ENCODE data around the gene MYT1. TPM values are rescaled to one million over a fixed set of nuclear protein-coding genes. Genes with fewer than 3 reads are reported as not detected.

The MYT1 gene
- total and polyA plus RNA-seq, 2 donors (not counting 1 experiment from before 2014, with no cell fraction given) = not detected

DNA sequence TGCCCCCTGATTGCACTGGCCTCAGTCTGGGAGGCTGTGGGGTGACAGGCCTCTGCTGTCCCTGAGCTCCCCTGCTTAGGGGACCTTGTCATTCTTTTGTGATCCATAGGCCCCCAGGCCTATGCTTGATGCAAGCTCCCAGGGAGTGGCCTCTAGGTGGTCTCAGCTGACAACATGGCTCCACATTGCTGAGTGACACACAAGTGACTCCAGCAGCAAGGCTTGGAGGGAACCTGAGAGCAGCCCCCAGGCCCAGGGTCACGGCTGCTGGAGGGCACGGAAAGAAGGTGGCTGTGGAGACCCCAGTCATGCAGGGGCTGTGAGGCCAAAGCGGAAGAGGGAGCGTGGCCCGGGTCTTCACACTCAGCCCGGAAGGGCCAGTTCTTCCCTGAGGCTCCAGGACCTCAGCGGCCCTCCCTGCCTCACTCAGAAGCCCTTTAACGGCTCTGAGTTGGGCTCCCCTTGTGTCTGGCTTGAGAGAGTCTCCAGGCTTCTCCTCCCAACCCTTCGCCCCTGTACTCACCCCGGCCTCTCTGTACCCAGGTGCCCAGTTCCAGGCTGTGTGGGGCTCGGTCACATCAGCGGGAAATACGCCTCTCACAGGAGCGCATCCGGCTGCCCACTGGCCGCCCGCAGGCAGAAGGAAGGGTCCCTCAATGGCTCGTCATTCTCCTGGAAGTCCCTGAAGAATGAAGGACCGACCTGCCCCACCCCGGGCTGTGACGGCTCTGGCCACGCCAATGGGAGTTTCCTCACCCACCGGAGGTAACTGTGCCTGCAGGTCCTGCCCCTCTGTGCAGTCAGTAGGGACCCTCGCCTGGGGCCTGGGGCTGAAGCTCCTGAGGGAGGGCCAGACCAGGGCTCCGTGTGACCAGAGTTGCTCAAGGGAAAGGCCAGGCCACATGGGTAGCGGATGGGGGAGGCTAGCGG lies 67.6 kb downstream of the MYT1 start:
- H3K9ac ChIP-seq (ENCODE audit: insufficient read depth, low read length) = no peak overlapping the region
- no peaks in the 10 kb centered on the region for H3K9me3 ChIP-seq (ENCODE audit: control insufficient read depth, insufficient read depth, low read depth, low read length)
- DNase-seq (ENCODE audit: low read depth in 2 of 2) = no peak
- H2AFZ ChIP-seq (ENCODE audit: low read length) = no peak overlapping the region
- no peaks in the 10 kb centered on the region for H3K27me3 ChIP-seq (ENCODE audit: control insufficient read depth, insufficient read depth, low read length)
- H3K4me2 ChIP-seq (ENCODE audit: extremely low read depth, insufficient read depth, low read length) = no peak overlapping the region
- H3K79me2 ChIP-seq (ENCODE audit: control insufficient read depth, insufficient read depth, low read length) = no peaks in the 10 kb centered on the region
- H4K20me1 ChIP-seq (ENCODE audit: control insufficient read depth, extremely low read depth, insufficient read depth, low read length) = no peaks in the 10 kb centered on the region
- no peak overlapping the region for H3K27ac ChIP-seq (ENCODE audit: insufficient read depth, low read length)
- H3K4me3 ChIP-seq (replicated peaks in 1 of 4; ENCODE audit: control extremely low read depth in 1 of 4, insufficient read depth in 1 of 4, low read depth in 3 of 4, low read length in 4 of 4) = no peak overlapping the region
- no peaks in the 10 kb centered on the region for H3K36me3 ChIP-seq (ENCODE audit: control insufficient read depth, insufficient read depth, low read length)
- no peaks in the 10 kb centered on the region for H3K4me1 ChIP-seq (ENCODE audit: control insufficient read depth, extremely low read depth, insufficient read depth, low read length)
- TF ChIP-seq, protein P1, sequence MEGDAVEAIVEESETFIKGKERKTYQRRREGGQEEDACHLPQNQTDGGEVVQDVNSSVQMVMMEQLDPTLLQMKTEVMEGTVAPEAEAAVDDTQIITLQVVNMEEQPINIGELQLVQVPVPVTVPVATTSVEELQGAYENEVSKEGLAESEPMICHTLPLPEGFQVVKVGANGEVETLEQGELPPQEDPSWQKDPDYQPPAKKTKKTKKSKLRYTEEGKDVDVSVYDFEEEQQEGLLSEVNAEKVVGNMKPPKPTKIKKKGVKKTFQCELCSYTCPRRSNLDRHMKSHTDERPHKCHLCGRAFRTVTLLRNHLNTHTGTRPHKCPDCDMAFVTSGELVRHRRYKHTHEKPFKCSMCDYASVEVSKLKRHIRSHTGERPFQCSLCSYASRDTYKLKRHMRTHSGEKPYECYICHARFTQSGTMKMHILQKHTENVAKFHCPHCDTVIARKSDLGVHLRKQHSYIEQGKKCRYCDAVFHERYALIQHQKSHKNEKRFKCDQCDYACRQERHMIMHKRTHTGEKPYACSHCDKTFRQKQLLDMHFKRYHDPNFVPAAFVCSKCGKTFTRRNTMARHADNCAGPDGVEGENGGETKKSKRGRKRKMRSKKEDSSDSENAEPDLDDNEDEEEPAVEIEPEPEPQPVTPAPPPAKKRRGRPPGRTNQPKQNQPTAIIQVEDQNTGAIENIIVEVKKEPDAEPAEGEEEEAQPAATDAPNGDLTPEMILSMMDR (conservative IDR thresholded peaks at IDR 0.05 in 1 of 2, IDR thresholded peaks at IDR 0.05 in 1 of 2; ENCODE audit: low read depth in 1 of 2, low read length in 2 of 2) = no peak
- TF ChIP-seq EZH2 (IDR thresholded peaks at IDR 0.05; ENCODE audit: low read length, missing control alignments) = no peak

DNA sequence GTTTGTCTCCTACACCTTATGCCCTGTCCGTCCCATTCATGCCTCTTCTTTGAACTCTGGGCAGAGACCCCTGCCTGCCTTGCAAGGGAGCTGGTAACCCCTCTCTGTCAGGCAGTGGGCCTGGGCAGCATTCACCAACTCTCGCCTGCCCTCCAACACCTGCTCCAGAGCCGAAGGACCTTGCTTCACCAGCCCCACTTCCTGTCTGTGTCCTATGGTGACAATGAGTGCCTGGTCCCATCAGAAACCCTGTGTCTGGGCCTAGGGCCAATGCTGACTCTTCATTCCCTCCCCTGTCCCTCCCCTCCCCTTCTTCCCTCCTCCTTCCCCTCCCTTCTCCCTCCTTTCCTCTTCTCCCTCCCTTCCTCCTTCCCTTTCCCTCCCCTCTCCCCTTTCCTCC lies 68.5 kb downstream of the MYT1 start:
- Histone ChIP-seq H3K36me3 (ENCODE audit: control insufficient read depth, insufficient read depth, low read length) (no peaks in the 10 kb centered on the region), H3K9me3 (ENCODE audit: control insufficient read depth, insufficient read depth, low read depth, low read length) (no peaks in the 10 kb centered on the region), H2AFZ (ENCODE audit: low read length) (no peak overlapping the region), H3K9ac (ENCODE audit: insufficient read depth, low read length) (no peak overlapping the region), H3K27ac (ENCODE audit: insufficient read depth, low read length) (no peak overlapping the region), H3K4me1 (ENCODE audit: control insufficient read depth, extremely low read depth, insufficient read depth, low read length) (no peaks in the 10 kb centered on the region), H3K4me2 (ENCODE audit: extremely low read depth, insufficient read depth, low read length) (no peak overlapping the region), H3K79me2 (ENCODE audit: control insufficient read depth, insufficient read depth, low read length) (no peaks in the 10 kb centered on the region), H3K4me3 (replicated peaks in 1 of 4; ENCODE audit: control extremely low read depth in 1 of 4, insufficient read depth in 1 of 4, low read depth in 3 of 4, low read length in 4 of 4) (no peak overlapping the region), H3K27me3 (ENCODE audit: control insufficient read depth, insufficient read depth, low read length) (no peaks in the 10 kb centered on the region), H4K20me1 (ENCODE audit: control insufficient read depth, extremely low read depth, insufficient read depth, low read length) (no peaks in the 10 kb centered on the region)
- DNase-seq (ENCODE audit: low read depth in 2 of 2) = no peak
- no peak for TF ChIP-seq EZH2 (IDR thresholded peaks at IDR 0.05; ENCODE audit: low read length, missing control alignments)
- TF ChIP-seq, protein P1 (conservative IDR thresholded peaks at IDR 0.05 in 1 of 2, IDR thresholded peaks at IDR 0.05 in 1 of 2; ENCODE audit: low read depth in 1 of 2, low read length in 2 of 2) = no peak

DNA sequence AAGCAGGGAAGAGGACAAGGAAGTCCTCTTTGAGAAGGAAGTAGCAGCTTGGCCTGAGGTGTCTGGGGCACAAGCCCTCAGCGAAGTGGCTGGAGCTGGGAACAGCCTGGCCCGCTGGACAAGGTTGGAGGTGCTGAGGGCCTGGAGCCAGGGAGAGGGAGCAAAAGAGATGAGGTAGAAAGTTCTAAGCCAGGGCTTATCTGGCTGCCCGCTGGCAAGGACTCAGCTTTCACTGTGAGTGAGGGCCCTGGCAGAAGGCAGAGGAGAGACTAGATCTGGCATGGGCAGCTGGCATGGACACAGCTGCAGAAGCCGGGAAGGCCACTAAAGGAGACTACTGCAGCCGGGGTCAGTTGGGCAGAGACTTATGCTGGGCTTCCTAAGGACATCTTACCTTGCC lies 69.5 kb downstream of the MYT1 start:
- Histone ChIP-seq H3K79me2 (ENCODE audit: control insufficient read depth, insufficient read depth, low read length) (no peaks in the 10 kb centered on the region), H3K4me1 (ENCODE audit: control insufficient read depth, extremely low read depth, insufficient read depth, low read length) (no peaks in the 10 kb centered on the region), H3K9ac (ENCODE audit: insufficient read depth, low read length) (no peak overlapping the region), H3K27ac (ENCODE audit: insufficient read depth, low read length) (no peak overlapping the region), H3K27me3 (ENCODE audit: control insufficient read depth, insufficient read depth, low read length) (no peaks in the 10 kb centered on the region), H3K36me3 (ENCODE audit: control insufficient read depth, insufficient read depth, low read length) (no peaks in the 10 kb centered on the region), H3K4me2 (ENCODE audit: extremely low read depth, insufficient read depth, low read length) (no peak overlapping the region), H4K20me1 (ENCODE audit: control insufficient read depth, extremely low read depth, insufficient read depth, low read length) (no peaks in the 10 kb centered on the region), H3K4me3 (replicated peaks in 1 of 4; ENCODE audit: control extremely low read depth in 1 of 4, insufficient read depth in 1 of 4, low read depth in 3 of 4, low read length in 4 of 4) (no peak overlapping the region), H2AFZ (ENCODE audit: low read length) (no peak overlapping the region), H3K9me3 (ENCODE audit: control insufficient read depth, insufficient read depth, low read depth, low read length) (no peaks in the 10 kb centered on the region)
- DNase-seq (ENCODE audit: low read depth in 2 of 2) = no peak
- TF ChIP-seq EZH2 (IDR thresholded peaks at IDR 0.05; ENCODE audit: low read length, missing control alignments) = no peak
- TF ChIP-seq, protein P1 (conservative IDR thresholded peaks at IDR 0.05 in 1 of 2, IDR thresholded peaks at IDR 0.05 in 1 of 2; ENCODE audit: low read depth in 1 of 2, low read length in 2 of 2) = no peak
